Epithelial cell of proximal tubule (primary cell): ENCODE measurements around the gene HECTD1. TPM values are rescaled to one million over a fixed set of nuclear protein-coding genes. Genes with fewer than 3 reads are reported as not detected.
"Not testable (repeated sequence)": the region's sequence is repeated elsewhere in the genome, so short reads cannot be mapped to it uniquely, and the experiment has no call there.

Experiments
- DNase-seq: peaks from one replicate; pipeline ENCODE4 v3.0.0-alpha.2; 2011; ENCODE audit warnings: low read depth
- H3K4me3 ChIP-seq: 2 replicates; pipeline ENCODE4 v1.5.1; 2011; ENCODE audit warnings: low read depth, mild to moderate bottlenecking, low read length
- CTCF ChIP-seq: conservative IDR thresholded peaks from 2 replicates; pipeline ENCODE4 v1.5.1; 2012; ENCODE audit warnings: low read depth, mild to moderate bottlenecking, low read length
- total RNA-seq: library from RNA; depleted of rRNA; stranded (reverse); fragments of >200 nt; gene quantifications from 2 replicates; pipeline ENCODE4 v1.2.3, GENCODE V29; 2015

HECTD1 gene
- total RNA-seq, 1 donor from 2014 or later, result 101 TPM

DNA sequence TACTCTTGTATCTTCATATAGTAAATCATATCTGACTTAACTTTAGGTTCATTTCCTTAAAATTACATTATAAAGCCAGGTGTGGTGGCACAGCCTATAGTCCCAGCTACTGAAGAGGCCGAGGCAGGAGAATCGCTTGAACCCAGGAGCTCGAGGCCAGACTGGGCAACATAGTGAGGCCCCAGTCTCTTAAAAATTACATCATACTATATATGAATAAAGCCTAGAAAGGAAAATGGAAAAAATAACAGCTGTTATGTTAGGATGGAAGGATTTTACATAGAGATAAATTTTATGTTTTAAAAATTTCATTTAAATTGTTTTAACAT lies 4.2 kb downstream of the HECTD1 start:
- TF ChIP-seq CTCF, result no peak
- no peak overlapping the region for H3K4me3 ChIP-seq

GRCh38 chr14:31201111-31201510 lies 6.5 kb downstream of the HECTD1 start:
- DNase-seq, result no peak
- no peak for TF ChIP-seq CTCF
- no peak overlapping the region for H3K4me3 ChIP-seq

More for the DNA sequence above, 4.2 kb downstream of the HECTD1 start:
- DNase-seq, result no peak

GRCh38 chr14:31200702-31200990 lies 6.9 kb downstream of the HECTD1 start:
- TF ChIP-seq CTCF, result no peak
- DNase-seq, result no peak
- no peak overlapping the region for H3K4me3 ChIP-seq

DNA sequence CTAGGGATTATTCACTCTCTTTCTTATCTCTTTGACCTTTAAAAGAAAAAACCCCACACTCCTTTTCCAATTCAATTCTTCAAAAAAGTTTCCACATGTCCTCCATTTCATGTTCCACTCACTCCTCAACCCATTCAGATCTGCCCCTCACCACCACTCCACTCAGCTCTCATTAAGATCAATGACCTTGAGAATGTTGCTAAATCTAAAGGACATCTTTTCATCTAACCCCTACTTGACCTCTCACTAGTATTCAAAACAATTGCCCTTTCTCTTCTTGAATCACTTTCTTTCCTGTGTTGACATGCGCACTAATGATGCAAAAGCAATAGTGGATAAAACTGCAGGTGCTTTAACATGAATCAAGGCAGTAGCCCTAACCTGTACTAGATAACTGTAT lies 9.9 kb downstream of the HECTD1 start:
- TF ChIP-seq CTCF, result no peak
- no peak for DNase-seq
- no peak overlapping the region for H3K4me3 ChIP-seq

DNA sequence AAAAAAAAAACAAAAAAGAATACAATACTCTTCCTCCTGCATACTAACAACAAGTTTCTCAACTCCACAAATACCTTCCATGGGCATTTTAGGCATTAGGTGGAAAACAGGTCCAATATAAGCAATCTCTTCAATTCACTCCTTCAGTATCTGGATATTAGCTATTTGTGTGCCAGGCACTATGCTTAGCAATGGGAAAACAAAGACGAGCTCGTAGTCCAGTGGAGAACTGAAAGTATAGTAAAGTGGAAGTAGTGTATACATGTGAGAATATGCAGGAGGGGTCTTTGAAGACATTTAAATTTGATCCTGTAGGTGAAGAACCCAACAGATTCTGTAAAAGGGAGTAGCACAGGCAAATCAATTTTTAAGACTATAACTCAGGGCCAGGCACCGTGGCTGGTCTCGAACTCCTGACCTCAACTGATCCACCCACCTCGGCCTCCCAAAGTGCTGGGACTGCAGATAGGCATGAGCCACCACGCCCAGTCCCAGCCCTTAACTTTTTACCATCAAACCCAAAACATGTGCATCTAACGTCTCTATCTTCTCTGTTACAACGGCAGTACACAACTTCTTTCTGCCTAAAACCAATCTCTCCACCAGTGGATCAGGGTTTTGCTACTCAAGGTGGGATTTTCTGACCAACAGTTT lies 10.6 kb downstream of the HECTD1 start:
- TF ChIP-seq CTCF, result no peak
- no peak overlapping the region for H3K4me3 ChIP-seq
- DNase-seq, result no peak

DNA sequence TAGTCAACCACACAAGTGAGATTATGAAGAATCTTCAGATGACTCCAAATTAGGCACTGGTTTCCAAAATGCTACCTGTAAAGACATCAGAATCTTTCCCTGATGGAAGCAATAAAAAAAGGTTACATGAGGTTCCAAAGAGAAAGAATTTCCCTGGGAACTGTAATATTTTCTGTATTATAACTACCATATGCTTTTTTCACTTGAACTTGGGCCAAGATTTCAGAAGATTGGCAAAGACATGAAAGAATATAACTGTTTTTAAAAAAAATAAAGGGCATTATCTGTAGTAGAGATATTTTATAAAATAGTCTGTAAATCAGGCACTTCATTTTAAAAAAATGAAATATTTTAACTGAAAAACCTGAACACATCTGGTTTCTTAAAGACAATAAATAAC lies 12.9 kb downstream of the HECTD1 start:
- no peak for DNase-seq
- no peak for TF ChIP-seq CTCF
- H3K4me3 ChIP-seq, result no peak overlapping the region

DNA sequence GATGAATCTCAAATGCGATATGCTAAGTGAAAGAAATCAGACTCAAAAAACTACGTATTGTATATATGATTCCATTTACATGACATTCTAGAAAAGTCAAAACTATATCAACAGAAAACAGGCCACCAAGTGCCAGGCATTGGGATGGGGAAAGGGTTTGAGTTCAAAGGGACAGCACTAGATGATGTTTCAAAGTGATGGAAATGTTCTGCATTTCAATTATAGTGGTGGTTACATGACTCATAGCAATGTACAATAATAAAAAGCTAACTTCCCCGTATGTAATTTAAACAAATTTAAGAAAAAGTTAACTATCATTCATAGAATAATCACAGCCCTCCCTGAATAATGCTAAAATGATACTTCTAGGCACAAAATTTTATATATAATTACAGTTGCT lies 13.5 kb downstream of the HECTD1 start:
- no peak for DNase-seq
- no peak for TF ChIP-seq CTCF
- H3K4me3 ChIP-seq, result no peak overlapping the region

DNA sequence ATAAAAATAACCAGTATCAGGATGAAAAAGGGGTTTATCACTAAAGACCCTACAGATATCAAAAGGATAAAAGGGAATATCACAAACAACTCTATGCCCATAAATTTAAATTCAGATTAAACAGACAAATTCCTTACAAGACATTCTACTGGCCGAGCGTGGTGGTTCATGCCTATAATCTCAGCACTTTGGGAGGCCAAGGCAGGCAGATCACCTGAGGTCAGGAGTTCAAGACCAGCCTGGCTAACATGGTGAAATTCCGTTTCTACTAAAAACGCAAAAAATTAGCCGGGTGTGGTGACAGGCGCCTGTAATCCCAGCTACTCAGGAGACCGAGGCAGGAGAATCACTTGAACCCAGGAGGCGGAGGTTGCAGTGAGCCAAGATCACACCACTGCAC lies 15.0 kb downstream of the HECTD1 start:
- DNase-seq, H3K4me3 ChIP-seq: not testable (repeated sequence)
